GM12878 (cell line): ENCODE measurements around the gene SLC4A8. TPM values are rescaled to one million over a fixed set of nuclear protein-coding genes. Genes with fewer than 3 reads are reported as not detected.

Experiments
- EGR1 ChIP-seq, 2 experiments: IDR thresholded peaks; 1 replicate in 1 of 2; 2 replicates in 1 of 2; pipeline ENCODE4 v1.6.1; 2011 to 2012; ENCODE audit warnings: low read depth in 2 of 2, low read length in 2 of 2, borderline replicate concordance in 1 of 2, mild to moderate bottlenecking in 1 of 2, moderate library complexity in 1 of 2
- ETV6 ChIP-seq, 2 experiments: fragments of 450-650 bp in 1 of 2; IDR thresholded peaks in 1 of 2; conservative IDR thresholded peaks in 1 of 2; 2 replicates each; pipeline ENCODE4 v1.6.1; 2014; ENCODE audit warnings: antibody characterized with exemption in 1 of 2, borderline replicate concordance in 1 of 2, low read depth in 1 of 2, mild to moderate bottlenecking in 1 of 2, moderate library complexity in 1 of 2
- GABPA ChIP-seq: IDR thresholded peaks from 2 replicates; pipeline ENCODE4 v1.6.1; 2014; ENCODE audit warnings: antibody characterized with exemption, low read depth, mild to moderate bottlenecking, inconsistent platforms
- GATAD2B ChIP-seq: fragments of 450-650 bp; conservative IDR thresholded peaks from 2 replicates; pipeline ENCODE4 v1.6.1; 2017; ENCODE audit warnings: low read depth, mild to moderate bottlenecking, moderate library complexity
- HCFC1 ChIP-seq: fragments of 150-350 bp; IDR thresholded peaks from 2 replicates; pipeline ENCODE4 v1.6.1; 2014; ENCODE audit warnings: low read length
- MEF2B ChIP-seq: fragments of 450-650 bp; IDR thresholded peaks from 2 replicates; pipeline ENCODE4 v1.6.1; 2018; ENCODE audit warnings: mild to moderate bottlenecking, moderate library complexity; ENCODE audit not compliant: partially characterized antibody, poor library complexity, severe bottlenecking
- MYC ChIP-seq: IDR thresholded peaks from 2 replicates; pipeline ENCODE4 v1.6.1; 2011; ENCODE audit warnings: mild to moderate bottlenecking, low read length, moderate library complexity, inconsistent platforms; ENCODE audit not compliant: insufficient read depth, insufficient replicate concordance, insufficient read length, severe bottlenecking
- RBBP5 ChIP-seq: fragments of 200-600 bp; sonication (generic); conservative IDR thresholded peaks from 2 replicates; pipeline ENCODE4 v1.6.1; 2016
- SMAD1 ChIP-seq: fragments of 450-650 bp; IDR thresholded peaks from 2 replicates; pipeline ENCODE4 v1.6.1; 2018; ENCODE audit warnings: mild to moderate bottlenecking, low read depth; ENCODE audit not compliant: partially characterized antibody
- SMAD5 ChIP-seq: IDR thresholded peaks from 2 replicates; pipeline ENCODE4 v1.6.1; 2016; ENCODE audit warnings: antibody characterized with exemption, low read depth
- SMARCA5 ChIP-seq: fragments of 450-650 bp; IDR thresholded peaks from 2 replicates; pipeline ENCODE4 v1.6.1; 2017; ENCODE audit warnings: mild to moderate bottlenecking
- TCF7 ChIP-seq: IDR thresholded peaks from 2 replicates; pipeline ENCODE4 v1.6.1; 2014; ENCODE audit warnings: antibody characterized with exemption, borderline replicate concordance
- ZNF24 ChIP-seq: fragments of 450-650 bp; IDR thresholded peaks from 2 replicates; pipeline ENCODE4 v1.6.1; 2017; ENCODE audit warnings: antibody characterized with exemption, mild to moderate bottlenecking
- polyA plus RNA-seq, 11 experiments: library from polyadenylated mRNA; depleted of rRNA in 4 of 11; unstranded in 6 of 11; stranded (reverse) in 5 of 11; fragments of >200 nt; fragmentation: Nextera tagmentation in 4 of 11; fragmentation: Illumina TruSeq in 1 of 11; extraction: Ambion mirVana in 4 of 11; extraction: Trizol in 1 of 11; gene quantifications; 1 replicate in 1 of 11; 2 replicates in 10 of 11; pipeline versions ENCODE4 v1.2.1 to v1.2.3, GENCODE V29; 2011 to 2016; ENCODE audit warnings: inconsistent platforms in 2 of 11, missing spikeins in 2 of 11, low read depth in 1 of 11
- total RNA-seq, 4 experiments: library from RNA; depleted of rRNA in 3 of 4; stranded (reverse); fragments of >200 nt in 3 of 4; fragmentation: Illumina TruSeq in 1 of 4; extraction: Trizol in 1 of 4; gene quantifications; 2 replicates each; pipeline versions ENCODE4 v1.2.1 to v1.2.3, GENCODE V29; 2013 to 2021
- TF ChIP-seq, protein P1 (sequence below): IDR thresholded peaks from 2 replicates; pipeline ENCODE4 v1.6.1; 2012; ENCODE audit warnings: low read length, inconsistent platforms
- TF ChIP-seq, protein P2 (sequence below): fragments of 450-650 bp; formaldehyde crosslinking; IDR thresholded peaks from 2 replicates; pipeline ENCODE4 v1.4.0; 2022; ENCODE audit warnings: mild to moderate bottlenecking, moderate library complexity
- TF ChIP-seq, protein P3 (sequence below): fragments of 450-650 bp; IDR thresholded peaks from 2 replicates; pipeline ENCODE4 v1.6.1; 2017; ENCODE audit warnings: mild to moderate bottlenecking, moderate library complexity
- TF ChIP-seq, protein P4 (sequence below): fragments of 150-350 bp; IDR thresholded peaks from 2 replicates; pipeline ENCODE4 v1.6.1; 2014; ENCODE audit warnings: mild to moderate bottlenecking, low read depth, low read length
- TF ChIP-seq, protein P5 (sequence below): IDR thresholded peaks from 2 replicates; pipeline ENCODE4 v1.6.1; 2011; ENCODE audit warnings: low read depth, low read length, improper control_type of control experiment, borderline replicate concordance

The SLC4A8 gene
- total and polyA plus RNA-seq, 10 of the 15 experiments (the other 5 are each of a cell fraction or from before 2014, with no cell fraction given): 1.4 to 7.7 (median 3.7) TPM

DNA sequence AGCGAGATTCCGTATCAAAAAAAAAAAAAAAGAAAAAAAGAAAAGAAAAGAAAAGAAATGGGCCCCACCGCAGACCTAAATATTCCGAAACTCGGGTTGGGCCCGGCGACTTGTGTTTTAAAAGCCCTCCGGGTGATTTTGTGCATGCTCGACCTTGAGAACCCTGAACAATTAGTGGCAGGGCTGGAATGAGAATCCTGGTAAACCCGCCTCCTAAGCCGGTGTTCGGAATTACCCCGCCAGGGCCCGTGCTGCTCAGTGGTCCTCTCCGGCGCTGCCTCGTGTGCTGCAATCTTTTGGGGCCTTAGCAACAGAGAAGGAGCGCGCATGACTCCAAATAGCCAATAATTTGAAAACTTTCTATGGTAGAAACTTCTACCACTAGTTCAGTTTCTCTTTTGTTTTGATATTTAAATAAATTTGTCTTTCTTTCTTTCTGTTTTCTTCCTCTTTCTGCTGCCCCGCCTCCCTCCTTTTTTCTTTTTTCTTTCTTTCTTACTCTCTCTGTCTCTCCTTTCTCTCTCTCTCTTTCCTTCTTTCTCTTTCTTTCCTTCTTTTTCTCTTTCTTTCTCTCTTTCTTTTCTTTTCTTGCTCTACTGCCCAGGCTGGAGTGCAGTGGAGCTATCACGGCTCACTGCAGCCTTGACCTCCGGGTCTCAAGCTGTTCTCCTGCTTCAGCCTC, 31.9 kb upstream of the SLC4A8 start (continued):
- TF ChIP-seq GABPA (no peak), EGR1 (IDR thresholded peaks at IDR 0.05; ENCODE audit: borderline replicate concordance in 1 of 2, low read depth in 2 of 2, low read length in 2 of 2) (no peak), SMAD5 (no peak), ETV6 (conservative IDR thresholded peaks at IDR 0.05 in 1 of 2, IDR thresholded peaks at IDR 0.05 in 1 of 2; ENCODE audit: borderline replicate concordance in 1 of 2, low read depth in 1 of 2) (no peak), MYC (no peak), ZNF24 (no peak), GATAD2B (no peak), HCFC1 (no peak), SMAD1 (no peak), SMARCA5 (no peak), TCF7 (no peak), MEF2B (no peak), RBBP5 (no peak)
- TF ChIP-seq, protein P1, sequence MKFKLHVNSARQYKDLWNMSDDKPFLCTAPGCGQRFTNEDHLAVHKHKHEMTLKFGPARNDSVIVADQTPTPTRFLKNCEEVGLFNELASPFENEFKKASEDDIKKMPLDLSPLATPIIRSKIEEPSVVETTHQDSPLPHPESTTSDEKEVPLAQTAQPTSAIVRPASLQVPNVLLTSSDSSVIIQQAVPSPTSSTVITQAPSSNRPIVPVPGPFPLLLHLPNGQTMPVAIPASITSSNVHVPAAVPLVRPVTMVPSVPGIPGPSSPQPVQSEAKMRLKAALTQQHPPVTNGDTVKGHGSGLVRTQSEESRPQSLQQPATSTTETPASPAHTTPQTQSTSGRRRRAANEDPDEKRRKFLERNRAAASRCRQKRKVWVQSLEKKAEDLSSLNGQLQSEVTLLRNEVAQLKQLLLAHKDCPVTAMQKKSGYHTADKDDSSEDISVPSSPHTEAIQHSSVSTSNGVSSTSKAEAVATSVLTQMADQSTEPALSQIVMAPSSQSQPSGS: no peak
- TF ChIP-seq, protein P2, sequence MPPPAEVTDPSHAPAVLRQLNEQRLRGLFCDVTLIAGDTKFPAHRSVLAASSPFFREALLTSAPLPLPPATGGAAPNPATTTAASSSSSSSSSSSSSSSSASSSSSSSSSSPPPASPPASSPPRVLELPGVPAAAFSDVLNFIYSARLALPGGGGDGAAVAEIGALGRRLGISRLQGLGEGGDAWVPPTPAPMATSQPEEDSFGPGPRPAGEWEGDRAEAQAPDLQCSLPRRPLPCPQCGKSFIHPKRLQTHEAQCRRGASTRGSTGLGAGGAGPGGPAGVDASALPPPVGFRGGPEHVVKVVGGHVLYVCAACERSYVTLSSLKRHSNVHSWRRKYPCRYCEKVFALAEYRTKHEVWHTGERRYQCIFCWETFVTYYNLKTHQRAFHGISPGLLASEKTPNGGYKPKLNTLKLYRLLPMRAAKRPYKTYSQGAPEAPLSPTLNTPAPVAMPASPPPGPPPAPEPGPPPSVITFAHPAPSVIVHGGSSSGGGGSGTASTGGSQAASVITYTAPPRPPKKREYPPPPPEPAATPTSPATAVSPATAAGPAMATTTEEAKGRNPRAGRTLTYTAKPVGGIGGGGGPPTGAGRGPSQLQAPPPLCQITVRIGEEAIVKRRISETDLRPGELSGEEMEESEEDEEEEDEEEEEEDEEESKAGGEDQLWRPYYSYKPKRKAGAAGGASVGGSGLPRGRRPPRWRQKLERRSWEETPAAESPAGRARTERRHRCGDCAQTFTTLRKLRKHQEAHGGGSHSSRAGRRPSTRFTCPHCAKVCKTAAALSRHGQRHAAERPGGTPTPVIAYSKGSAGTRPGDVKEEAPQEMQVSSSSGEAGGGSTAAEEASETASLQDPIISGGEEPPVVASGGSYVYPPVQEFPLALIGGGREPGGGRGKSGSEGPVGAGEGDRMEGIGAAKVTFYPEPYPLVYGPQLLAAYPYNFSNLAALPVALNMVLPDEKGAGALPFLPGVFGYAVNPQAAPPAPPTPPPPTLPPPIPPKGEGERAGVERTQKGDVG (CRISPR knock-in tag): no peak
- TF ChIP-seq, protein P3, sequence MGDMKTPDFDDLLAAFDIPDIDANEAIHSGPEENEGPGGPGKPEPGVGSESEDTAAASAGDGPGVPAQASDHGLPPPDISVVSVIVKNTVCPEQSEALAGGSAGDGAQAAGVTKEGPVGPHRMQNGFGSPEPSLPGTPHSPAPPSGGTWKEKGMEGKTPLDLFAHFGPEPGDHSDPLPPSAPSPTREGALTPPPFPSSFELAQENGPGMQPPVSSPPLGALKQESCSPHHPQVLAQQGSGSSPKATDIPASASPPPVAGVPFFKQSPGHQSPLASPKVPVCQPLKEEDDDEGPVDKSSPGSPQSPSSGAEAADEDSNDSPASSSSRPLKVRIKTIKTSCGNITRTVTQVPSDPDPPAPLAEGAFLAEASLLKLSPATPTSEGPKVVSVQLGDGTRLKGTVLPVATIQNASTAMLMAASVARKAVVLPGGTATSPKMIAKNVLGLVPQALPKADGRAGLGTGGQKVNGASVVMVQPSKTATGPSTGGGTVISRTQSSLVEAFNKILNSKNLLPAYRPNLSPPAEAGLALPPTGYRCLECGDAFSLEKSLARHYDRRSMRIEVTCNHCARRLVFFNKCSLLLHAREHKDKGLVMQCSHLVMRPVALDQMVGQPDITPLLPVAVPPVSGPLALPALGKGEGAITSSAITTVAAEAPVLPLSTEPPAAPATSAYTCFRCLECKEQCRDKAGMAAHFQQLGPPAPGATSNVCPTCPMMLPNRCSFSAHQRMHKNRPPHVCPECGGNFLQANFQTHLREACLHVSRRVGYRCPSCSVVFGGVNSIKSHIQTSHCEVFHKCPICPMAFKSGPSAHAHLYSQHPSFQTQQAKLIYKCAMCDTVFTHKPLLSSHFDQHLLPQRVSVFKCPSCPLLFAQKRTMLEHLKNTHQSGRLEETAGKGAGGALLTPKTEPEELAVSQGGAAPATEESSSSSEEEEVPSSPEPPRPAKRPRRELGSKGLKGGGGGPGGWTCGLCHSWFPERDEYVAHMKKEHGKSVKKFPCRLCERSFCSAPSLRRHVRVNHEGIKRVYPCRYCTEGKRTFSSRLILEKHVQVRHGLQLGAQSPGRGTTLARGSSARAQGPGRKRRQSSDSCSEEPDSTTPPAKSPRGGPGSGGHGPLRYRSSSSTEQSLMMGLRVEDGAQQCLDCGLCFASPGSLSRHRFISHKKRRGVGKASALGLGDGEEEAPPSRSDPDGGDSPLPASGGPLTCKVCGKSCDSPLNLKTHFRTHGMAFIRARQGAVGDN: no peak
- TF ChIP-seq, protein P4, sequence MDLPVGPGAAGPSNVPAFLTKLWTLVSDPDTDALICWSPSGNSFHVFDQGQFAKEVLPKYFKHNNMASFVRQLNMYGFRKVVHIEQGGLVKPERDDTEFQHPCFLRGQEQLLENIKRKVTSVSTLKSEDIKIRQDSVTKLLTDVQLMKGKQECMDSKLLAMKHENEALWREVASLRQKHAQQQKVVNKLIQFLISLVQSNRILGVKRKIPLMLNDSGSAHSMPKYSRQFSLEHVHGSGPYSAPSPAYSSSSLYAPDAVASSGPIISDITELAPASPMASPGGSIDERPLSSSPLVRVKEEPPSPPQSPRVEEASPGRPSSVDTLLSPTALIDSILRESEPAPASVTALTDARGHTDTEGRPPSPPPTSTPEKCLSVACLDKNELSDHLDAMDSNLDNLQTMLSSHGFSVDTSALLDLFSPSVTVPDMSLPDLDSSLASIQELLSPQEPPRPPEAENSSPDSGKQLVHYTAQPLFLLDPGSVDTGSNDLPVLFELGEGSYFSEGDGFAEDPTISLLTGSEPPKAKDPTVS: no peak
- TF ChIP-seq, protein P5, sequence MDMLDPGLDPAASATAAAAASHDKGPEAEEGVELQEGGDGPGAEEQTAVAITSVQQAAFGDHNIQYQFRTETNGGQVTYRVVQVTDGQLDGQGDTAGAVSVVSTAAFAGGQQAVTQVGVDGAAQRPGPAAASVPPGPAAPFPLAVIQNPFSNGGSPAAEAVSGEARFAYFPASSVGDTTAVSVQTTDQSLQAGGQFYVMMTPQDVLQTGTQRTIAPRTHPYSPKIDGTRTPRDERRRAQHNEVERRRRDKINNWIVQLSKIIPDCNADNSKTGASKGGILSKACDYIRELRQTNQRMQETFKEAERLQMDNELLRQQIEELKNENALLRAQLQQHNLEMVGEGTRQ: no peak; the same call in 1 of the 2 replicates
